Lower lobe of right lung (tissue), 2 donors: Measurements from ENCODE around the gene SLC39A1. TPM values are rescaled to one million over a fixed set of nuclear protein-coding genes. Genes with fewer than 3 reads are reported as not detected.

Source experiments
- ATAC-seq, 2 donors: fragments of 200-7000 bp; cut with Tn5 transposase; one replicate each; pipeline ENCODE4 v1.9.1; 2020 to 2022; ENCODE audit warnings: mild to moderate bottlenecking in 2 of 2, moderate library complexity in 2 of 2
- DNase-seq: peaks from one replicate; pipeline ENCODE4 v3.0.0-alpha.2; 2020
- H3K27ac ChIP-seq: fragments of 200-600 bp; one replicate; pipeline ENCODE4 v1.8.0; 2022
- H3K27me3 ChIP-seq: fragments of 200-600 bp; one replicate; pipeline ENCODE4 v1.8.0; 2022; ENCODE audit warnings: low read depth
- H3K36me3 ChIP-seq: fragments of 200-600 bp; one replicate; pipeline ENCODE4 v1.8.0; 2022; ENCODE audit warnings: mild to moderate bottlenecking
- H3K4me1 ChIP-seq: fragments of 200-600 bp; one replicate; pipeline ENCODE4 v1.8.0; 2022
- H3K4me3 ChIP-seq: fragments of 200-600 bp; one replicate; pipeline ENCODE4 v1.8.0; 2022; ENCODE audit warnings: mild to moderate bottlenecking
- H3K9me3 ChIP-seq: fragments of 200-600 bp; one replicate; pipeline ENCODE4 v1.8.0; 2022
- intact Hi-C: fragments of 100-400 bp; cut with DNase I; formaldehyde crosslinking; loops from one replicate; pipeline ENCODE4 v1.11.0; 2022
- total RNA-seq: library from RNA; stranded (reverse); fragmentation: NEBNext Ultra II Directional; extraction: Animal tissue kit (Norgen Biotek cat#: 25700); gene quantifications from one replicate; pipeline ENCODE4 v1.2.1, GENCODE V29; 2021
- TF ChIP-seq, protein P1 (sequence below): fragments of 200-600 bp; IDR thresholded peaks from one replicate; pipeline ENCODE4 v1.8.0; 2022; ENCODE audit warnings: antibody characterized with exemption, mild to moderate bottlenecking
- donor health status: DM: no; HTN: yes; CAD: no; lungs with severe emphysema.

Gene SLC39A1
- total RNA-seq, 1 donor from 2014 or later, result 98.4 TPM

DNA sequence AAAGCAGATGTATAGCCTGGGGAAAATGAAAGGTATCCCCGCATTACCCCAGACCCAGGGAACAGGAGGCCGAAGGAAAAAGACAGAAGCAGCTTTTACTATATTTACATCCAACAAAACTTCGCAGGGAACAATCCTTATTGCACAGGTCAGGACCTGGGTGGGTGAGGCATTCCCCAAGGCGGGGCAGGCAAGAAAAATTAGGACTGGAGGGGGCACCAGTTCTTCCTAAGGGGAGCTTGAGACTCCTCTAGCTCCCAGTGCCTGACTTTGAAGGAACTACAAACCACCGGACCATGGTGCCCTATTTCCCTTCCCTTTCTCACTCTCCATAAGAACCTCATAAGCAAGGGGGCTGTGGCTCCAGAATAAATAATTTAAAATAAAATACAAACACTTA, 33.9 kb downstream of the SLC39A1 start:
- no peak overlapping the region for H3K4me3 ChIP-seq
- no peak overlapping the region for H3K27ac ChIP-seq
- peaks cover 11% of the 10 kb centered on the region for H3K4me1 ChIP-seq
- ATAC-seq (no peak), DNase-seq (no peak)
- TF ChIP-seq, protein P1, sequence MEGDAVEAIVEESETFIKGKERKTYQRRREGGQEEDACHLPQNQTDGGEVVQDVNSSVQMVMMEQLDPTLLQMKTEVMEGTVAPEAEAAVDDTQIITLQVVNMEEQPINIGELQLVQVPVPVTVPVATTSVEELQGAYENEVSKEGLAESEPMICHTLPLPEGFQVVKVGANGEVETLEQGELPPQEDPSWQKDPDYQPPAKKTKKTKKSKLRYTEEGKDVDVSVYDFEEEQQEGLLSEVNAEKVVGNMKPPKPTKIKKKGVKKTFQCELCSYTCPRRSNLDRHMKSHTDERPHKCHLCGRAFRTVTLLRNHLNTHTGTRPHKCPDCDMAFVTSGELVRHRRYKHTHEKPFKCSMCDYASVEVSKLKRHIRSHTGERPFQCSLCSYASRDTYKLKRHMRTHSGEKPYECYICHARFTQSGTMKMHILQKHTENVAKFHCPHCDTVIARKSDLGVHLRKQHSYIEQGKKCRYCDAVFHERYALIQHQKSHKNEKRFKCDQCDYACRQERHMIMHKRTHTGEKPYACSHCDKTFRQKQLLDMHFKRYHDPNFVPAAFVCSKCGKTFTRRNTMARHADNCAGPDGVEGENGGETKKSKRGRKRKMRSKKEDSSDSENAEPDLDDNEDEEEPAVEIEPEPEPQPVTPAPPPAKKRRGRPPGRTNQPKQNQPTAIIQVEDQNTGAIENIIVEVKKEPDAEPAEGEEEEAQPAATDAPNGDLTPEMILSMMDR, result no peak
- H3K36me3 ChIP-seq, result peaks cover 49% of the 10 kb centered on the region
- intact Hi-C loops, result no loop called here
- H3K27me3 ChIP-seq, result no peaks in the 10 kb centered on the region
- H3K9me3 ChIP-seq, result no peaks in the 10 kb centered on the region

DNA sequence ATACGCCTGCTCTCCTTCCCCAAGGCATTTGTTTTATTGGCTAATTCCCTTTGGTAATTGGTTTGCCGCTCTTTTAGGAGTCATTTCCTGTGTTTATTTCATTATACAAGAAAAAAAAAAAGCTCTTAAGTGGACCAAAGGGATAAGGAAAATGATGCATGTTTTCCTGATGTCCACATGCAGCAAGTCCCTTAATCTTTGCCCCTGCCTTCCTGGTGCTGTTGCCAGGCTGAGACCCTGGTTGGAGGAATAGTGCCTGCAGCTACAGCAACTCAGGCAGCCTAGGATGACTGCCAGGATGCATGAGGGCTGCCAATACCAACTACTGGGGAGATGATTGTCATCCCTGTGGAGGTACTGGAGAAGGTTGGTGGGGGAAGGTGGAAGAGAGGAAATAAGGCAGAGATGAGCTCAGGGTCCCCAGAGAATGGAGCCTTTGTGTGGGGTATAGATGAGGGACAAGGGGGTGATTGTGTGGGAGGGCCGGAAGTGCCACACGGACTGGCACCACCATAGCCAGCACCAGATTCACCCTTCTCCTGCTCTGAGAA, 34.5 kb downstream of the SLC39A1 start:
- TF ChIP-seq, protein P1, result no peak
- Histone ChIP-seq H3K4me1 (peaks cover 16% of the 10 kb centered on the region), H3K9me3 (no peaks in the 10 kb centered on the region), H3K27ac (peak overlapping the region; percentile 11), H3K27me3 (no peaks in the 10 kb centered on the region), H3K4me3 (no peak overlapping the region), H3K36me3 (peaks cover 43% of the 10 kb centered on the region)
- DNase-seq (no peak), ATAC-seq (no peak)
- intact Hi-C loops, result no loop called here

DNA sequence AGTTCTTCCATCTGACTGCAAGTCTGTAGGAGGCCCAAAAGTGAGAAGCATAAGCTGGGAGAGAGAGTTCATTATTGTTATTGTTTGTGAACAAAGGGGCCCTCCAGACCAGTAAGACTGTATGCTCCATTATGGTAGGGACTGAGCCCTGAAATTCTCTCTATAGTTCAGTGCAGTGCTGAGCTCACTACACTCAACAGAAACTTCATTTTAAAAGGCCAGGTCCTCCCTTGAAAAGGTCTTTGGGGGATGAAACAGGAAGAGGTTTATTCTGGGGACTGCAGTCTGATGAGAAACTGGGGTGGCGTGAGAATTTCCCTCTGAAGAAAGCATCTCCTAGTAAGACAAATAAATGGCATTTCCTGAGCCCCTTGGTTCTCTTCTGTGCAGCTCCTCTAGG, 35.1 kb downstream of the SLC39A1 start:
- intact Hi-C loops, result no loop called here
- no peak overlapping the region for H3K4me3 ChIP-seq
- no peak overlapping the region for H3K27ac ChIP-seq
- no peaks in the 10 kb centered on the region for H3K9me3 ChIP-seq
- H3K36me3 ChIP-seq, result peaks cover 37% of the 10 kb centered on the region
- no peak for DNase-seq
- ATAC-seq, result no peak
- TF ChIP-seq, protein P1, result no peak
- no peaks in the 10 kb centered on the region for H3K27me3 ChIP-seq
- peaks cover 20% of the 10 kb centered on the region for H3K4me1 ChIP-seq

DNA sequence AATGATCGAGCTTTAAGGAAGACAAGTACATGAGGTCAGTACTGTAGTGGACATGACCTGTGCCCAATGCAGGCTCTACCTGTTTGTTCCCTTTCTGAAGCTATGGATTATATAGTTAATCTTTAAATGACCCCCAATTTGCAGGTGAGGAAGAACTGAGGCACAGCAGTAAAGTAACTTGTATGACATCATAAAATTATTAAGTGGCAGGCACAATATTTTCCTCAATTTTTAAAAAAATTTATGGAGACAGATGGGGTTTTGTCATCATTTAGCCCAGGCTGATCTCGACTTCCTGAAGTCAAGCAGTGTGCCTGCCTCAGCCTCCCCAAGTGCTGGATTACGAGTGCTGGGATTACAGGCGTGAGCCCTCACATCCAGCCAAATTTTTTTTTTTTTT, 36.9 kb downstream of the SLC39A1 start:
- Histone ChIP-seq H3K9me3 (no peaks in the 10 kb centered on the region), H3K36me3 (peaks cover 21% of the 10 kb centered on the region), H3K27ac (no peak overlapping the region), H3K4me1 (peaks cover 24% of the 10 kb centered on the region), H3K27me3 (no peaks in the 10 kb centered on the region), H3K4me3 (no peak overlapping the region)
- no peak for ATAC-seq
- TF ChIP-seq, protein P1, result no peak
- intact Hi-C loops, result no loop called here
- no peak for DNase-seq

DNA sequence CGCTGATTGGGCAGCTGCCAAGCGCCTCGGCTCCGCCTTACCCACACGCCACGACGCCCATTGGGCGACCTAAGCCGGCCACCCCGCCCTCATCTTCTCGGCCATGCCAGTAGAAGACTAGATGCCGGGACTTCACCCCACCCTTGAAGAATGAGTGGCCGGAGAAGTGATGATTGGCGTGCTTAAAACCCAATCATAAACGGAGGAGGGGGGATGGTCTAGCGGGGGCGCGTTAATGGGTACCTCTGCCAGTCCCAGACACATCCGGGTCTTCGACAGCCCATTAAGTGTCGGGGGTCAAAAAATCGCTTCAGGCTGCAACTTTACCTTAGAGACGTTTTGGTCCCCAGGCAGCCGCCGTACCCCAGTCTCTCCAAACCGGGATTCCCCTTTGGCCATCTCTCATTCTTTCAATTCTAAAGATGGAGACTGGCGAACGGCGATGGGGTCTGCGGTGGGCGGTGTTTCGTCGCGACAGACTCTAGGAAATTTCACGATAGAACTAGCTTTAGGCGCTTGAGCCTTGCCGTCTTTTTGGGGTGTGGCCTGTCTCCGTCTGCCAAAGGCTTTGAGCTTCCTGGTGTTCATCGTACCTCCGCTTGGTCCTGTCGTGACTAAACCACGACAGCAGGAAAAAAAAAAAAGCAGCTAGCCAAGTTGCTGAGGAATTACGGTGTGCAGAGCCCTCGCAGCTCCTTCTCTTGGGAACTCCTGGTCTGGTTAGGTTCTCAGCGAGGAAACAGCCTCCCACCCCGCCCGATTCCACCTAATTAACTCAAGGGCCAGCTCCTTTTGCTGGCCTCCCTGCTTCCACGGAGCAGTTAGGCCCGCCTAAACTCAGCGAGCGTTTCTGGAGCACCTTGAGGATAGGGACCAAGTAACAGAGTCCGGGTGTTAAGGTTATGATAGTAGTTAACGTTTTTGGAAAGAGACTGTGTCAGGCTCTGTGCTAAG, 40.1 kb downstream of the SLC39A1 start, which contains the start of gene GATAD2B:
Gene GATAD2B, minus strand, starts transcription at position 1 of the 954 bp plus-strand sequence. CDS start 94,625 bp downstream, outside the sequence.
- Histone ChIP-seq H3K4me1 (peaks cover 45% of the 10 kb centered on the region), H3K4me3 (peak within 1 kb of the TSS; percentile 78), H3K36me3 (peaks cover 6% of the 10 kb centered on the region), H3K27me3 (no peaks in the 10 kb centered on the region), H3K27ac (peak within 1 kb of the TSS; percentile 83), H3K9me3 (no peaks in the 10 kb centered on the region)
- ATAC-seq (peak; percentile 98 to 99), DNase-seq (peak; percentile 100)
- intact Hi-C loops, result no loop called here
- TF ChIP-seq, protein P1, result no peak
